Sigmoid colon (tissue), 7 donors: Measurements from ENCODE around the gene MESP1. TPM values are rescaled to one million over a fixed set of nuclear protein-coding genes. Genes with fewer than 3 reads are reported as not detected.

Experiments used
- DNase-seq: peaks from one replicate; pipeline ENCODE4 v3.0.0-alpha.2; 2019
- H3K27ac ChIP-seq, 4 donors: fragments of 200-600 bp; sonication (generic); one replicate each; pipeline ENCODE4 v1.5.1; 2016 to 2019; ENCODE audit warnings: mild to moderate bottlenecking in 1 of 4
- H3K27me3 ChIP-seq, 3 donors: fragments of 200-600 bp; sonication (generic); one replicate each; pipeline ENCODE4 v1.5.1; 2019; ENCODE audit warnings: mild to moderate bottlenecking in 1 of 3
- H3K36me3 ChIP-seq, 4 donors: fragments of 200-600 bp; sonication (generic); one replicate each; pipeline ENCODE4 v1.5.1; 2016 to 2019
- H3K4me1 ChIP-seq, 4 donors: fragments of 200-600 bp; sonication (generic); one replicate each; pipeline ENCODE4 v1.5.1; 2017 to 2019
- H3K4me3 ChIP-seq, 4 donors: fragments of 200-600 bp; sonication (generic); one replicate each; pipeline ENCODE4 v1.5.1; 2017 to 2019; ENCODE audit warnings: mild to moderate bottlenecking in 2 of 4, moderate library complexity in 1 of 4
- H3K9me3 ChIP-seq, 4 donors: fragments of 200-600 bp in 3 of 4; sonication (generic) in 3 of 4; one replicate each; pipeline versions ENCODE4 v1.5.1 to v1.6.1; 2013 to 2019
- EP300 ChIP-seq, 4 donors: sonication (generic); formaldehyde crosslinking; IDR thresholded peaks; one replicate each; pipeline ENCODE4 v1.6.1; 2017; ENCODE audit warnings: antibody characterized with exemption in 4 of 4
- POLR2A ChIP-seq, 2 donors: fragments of 450-650 bp; IDR thresholded peaks; one replicate each; pipeline ENCODE4 v1.6.1; 2016; ENCODE audit warnings: antibody characterized with exemption in 2 of 2, mild to moderate bottlenecking in 2 of 2, moderate library complexity in 2 of 2
- POLR2AphosphoS5 ChIP-seq, 4 donors: sonication (generic); formaldehyde crosslinking; IDR thresholded peaks; one replicate each; pipeline ENCODE4 v1.6.1; 2017; ENCODE audit warnings: antibody characterized with exemption in 4 of 4
- WGBS, 2 donors: extraction: QIAGEN DNeasy Blood & Tissue Kit; methylation state at CpG; one replicate each; pipeline ENCODE4 v1.1.7; 2013; 5-methylcytosine and 5-hydroxymethylcytosine counted together
- intact Hi-C: fragments of 100-400 bp; cut with DNase I; formaldehyde crosslinking; loops from one replicate; pipeline ENCODE4 v1.15.1; 2023
- polyA plus RNA-seq, 3 donors: library from polyadenylated mRNA; stranded (reverse); fragments of 200-250 nt; gene quantifications; one replicate each; pipeline ENCODE4 v1.2.3, GENCODE V29; 2013
- total RNA-seq, 4 donors: library from RNA; depleted of rRNA; stranded (reverse); fragments of >200 nt; gene quantifications; one replicate each; pipeline ENCODE4 v1.1.0, GENCODE V29; 2016
- TF ChIP-seq, protein P1 (sequence below), 4 experiments: fragments of 450-650 bp in 3 of 4; fragments of 200-600 bp in 1 of 4; IDR thresholded peaks; one replicate each; pipeline ENCODE4 v1.5.1; 2016 to 2019; ENCODE audit warnings: antibody characterized with exemption in 4 of 4, mild to moderate bottlenecking in 3 of 4, moderate library complexity in 2 of 4
- donor health status: healthy with polysubstance abuse.
- donor health status: Bipolar disorder and iron deficiency.
- donor health status: healthy.

Gene MESP1
- total and polyA plus RNA-seq, 7 donors = 2.7 to 10.2 (median 3.6) TPM

DNA sequence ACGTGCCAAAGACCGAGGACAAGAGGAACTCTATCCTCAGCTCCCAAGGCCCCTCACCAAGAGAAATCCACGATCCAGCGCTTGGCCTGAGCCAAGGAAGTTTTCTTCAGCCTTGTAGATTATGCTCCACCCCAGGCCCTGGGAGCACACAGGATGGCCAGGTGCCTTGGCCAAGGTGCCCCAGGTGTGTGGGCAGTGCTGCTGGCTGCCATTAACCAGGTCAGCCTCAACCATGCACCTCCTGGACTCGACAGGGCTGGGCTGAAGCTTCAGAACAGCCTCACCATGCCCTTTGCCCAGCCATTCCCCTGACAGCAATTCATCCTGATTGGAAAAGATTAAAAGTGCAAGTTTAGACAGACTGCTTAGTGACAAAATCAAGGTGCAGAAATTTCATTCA is 10.9 kb upstream of the MESP1 start:
- intact Hi-C loops = loop anchor here (2.0 to 10.0 kb wide), 3 partner anchors 73 to 310 kb away; no protein-coding TSS in a partner anchor
- no peak for DNase-seq
- no peaks in the 10 kb centered on the region for H3K36me3 ChIP-seq
- H3K27ac ChIP-seq = peak overlapping the region in 1 of 4 donors; percentile 61
- no peak for TF ChIP-seq POLR2AphosphoS5 (IDR thresholded peaks at IDR 0.05)
- no peak for TF ChIP-seq EP300 (IDR thresholded peaks at IDR 0.05)
- TF ChIP-seq, protein P1, sequence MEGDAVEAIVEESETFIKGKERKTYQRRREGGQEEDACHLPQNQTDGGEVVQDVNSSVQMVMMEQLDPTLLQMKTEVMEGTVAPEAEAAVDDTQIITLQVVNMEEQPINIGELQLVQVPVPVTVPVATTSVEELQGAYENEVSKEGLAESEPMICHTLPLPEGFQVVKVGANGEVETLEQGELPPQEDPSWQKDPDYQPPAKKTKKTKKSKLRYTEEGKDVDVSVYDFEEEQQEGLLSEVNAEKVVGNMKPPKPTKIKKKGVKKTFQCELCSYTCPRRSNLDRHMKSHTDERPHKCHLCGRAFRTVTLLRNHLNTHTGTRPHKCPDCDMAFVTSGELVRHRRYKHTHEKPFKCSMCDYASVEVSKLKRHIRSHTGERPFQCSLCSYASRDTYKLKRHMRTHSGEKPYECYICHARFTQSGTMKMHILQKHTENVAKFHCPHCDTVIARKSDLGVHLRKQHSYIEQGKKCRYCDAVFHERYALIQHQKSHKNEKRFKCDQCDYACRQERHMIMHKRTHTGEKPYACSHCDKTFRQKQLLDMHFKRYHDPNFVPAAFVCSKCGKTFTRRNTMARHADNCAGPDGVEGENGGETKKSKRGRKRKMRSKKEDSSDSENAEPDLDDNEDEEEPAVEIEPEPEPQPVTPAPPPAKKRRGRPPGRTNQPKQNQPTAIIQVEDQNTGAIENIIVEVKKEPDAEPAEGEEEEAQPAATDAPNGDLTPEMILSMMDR (IDR thresholded peaks at IDR 0.05) = no peak
- H3K4me1 ChIP-seq = peaks cover 0 to 14% (median 7%) of the 10 kb centered on the region in 4 donors
- H3K4me3 ChIP-seq = no peak overlapping the region
- H3K27me3 ChIP-seq = no peaks in the 10 kb centered on the region
- WGBS, 2 donors = 62 to 86% methylated on average over 5 of the region's 5 CpGs
- H3K9me3 ChIP-seq = no peaks in the 10 kb centered on the region

DNA sequence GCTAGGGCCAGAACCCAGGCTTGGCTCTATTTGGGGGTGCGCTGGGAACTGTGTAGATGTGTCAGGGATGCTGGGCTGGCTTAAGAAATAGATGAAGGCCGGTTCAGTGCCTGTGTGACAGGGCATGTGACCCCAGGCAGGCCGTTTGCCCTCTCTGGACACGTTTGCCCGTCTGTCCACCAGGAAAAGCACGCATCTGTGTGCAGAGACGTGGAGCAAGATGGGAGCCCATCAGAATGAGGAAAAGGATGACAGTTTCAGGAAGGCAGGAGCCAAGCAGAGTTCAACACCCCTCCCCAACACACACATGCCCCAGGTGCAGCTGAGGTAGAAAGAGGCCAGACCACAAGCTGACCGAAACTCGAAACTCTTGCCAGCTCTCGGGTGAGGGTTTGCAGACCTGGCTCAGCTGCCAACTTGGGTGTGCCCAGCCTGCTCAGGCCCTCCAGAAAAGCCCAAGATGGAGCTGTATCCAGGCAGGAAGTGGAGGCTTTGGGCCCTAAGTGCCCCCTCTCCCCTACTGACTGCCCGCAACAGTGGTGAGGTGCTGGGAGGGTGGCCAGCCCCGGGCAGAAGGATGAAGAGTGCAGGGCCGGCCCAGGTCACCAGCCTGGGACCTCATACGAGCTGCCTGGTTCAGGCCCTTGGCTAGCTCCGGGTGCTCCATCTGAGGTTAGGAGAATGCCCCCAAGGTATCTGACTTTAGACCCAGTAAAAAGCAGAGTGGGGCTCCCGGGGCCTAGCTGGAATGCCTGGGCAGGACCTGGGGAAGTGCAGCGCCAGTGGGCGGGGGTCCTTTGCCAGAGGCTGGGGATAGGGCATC is 10.2 kb upstream of the MESP1 start:
- Histone ChIP-seq H3K4me3 (no peak overlapping the region), H3K9me3 (no peaks in the 10 kb centered on the region), H3K36me3 (no peaks in the 10 kb centered on the region), H3K4me1 (peaks cover 0 to 14% (median 7%) of the 10 kb centered on the region in 4 donors), H3K27ac (peak overlapping the region in 3 of 4 donors; percentile 8 to 63 (median 61)), H3K27me3 (no peaks in the 10 kb centered on the region)
- no peak for DNase-seq
- TF ChIP-seq POLR2A (IDR thresholded peaks at IDR 0.05) (no peak), POLR2AphosphoS5 (IDR thresholded peaks at IDR 0.05) (no peak), EP300 (IDR thresholded peaks at IDR 0.05) (no peak)
- TF ChIP-seq, protein P1 (IDR thresholded peaks at IDR 0.05) = no peak
- WGBS, 2 donors = 61 to 72% methylated on average over 18 of the region's 18 CpGs
- intact Hi-C loops = loop anchor here (2.0 to 10.0 kb wide), 3 partner anchors 74 to 311 kb away; no protein-coding TSS in a partner anchor

DNA sequence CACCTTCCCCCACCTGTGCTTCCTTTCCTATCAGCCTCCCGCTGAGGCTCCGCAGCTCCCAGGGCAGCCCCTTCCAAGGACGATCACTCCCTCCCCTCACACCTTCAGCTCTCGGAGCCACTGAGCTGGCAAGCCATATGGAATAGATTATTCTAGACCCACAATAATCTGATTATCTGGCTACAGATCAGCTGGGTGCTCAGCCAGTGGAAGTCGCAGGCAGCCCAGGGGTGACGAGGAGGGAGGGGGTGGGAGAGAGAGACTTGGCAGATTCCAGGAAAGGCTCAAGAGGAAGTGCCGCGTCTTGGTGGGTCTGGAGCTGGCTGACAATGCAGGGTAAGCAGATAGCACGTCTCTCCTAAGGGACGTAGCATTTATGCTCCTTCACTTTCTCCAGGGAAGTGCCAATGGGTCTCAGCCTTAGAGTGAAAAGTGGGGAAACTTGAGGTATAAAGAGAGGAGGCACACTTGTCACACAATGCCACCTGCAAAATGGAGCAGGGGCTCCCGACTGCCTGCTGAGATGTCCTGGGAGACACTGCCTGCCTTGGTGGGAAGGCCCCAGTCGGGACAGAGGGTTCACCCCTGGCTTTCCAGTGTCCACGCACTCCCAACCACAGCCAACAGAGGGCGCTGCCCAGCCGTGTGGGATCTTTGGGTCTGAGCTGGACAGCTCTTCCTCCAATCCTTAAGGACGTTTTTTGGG is 9.4 kb upstream of the MESP1 start:
- H3K4me1 ChIP-seq = peaks cover 0 to 14% (median 7%) of the 10 kb centered on the region in 4 donors
- intact Hi-C loops = loop anchor here (2.0 to 10.0 kb wide), 3 partner anchors 74 to 312 kb away; no protein-coding TSS in a partner anchor
- peak overlapping the region in 3 of 4 donors; percentile 8 to 63 (median 61) for H3K27ac ChIP-seq
- TF ChIP-seq, protein P1 (IDR thresholded peaks at IDR 0.05) = peak; percentile 75 to 95 (median 92)
- no peak for TF ChIP-seq POLR2A (IDR thresholded peaks at IDR 0.05)
- no peaks in the 10 kb centered on the region for H3K27me3 ChIP-seq
- WGBS, 2 donors = 42 to 45% methylated on average over 16 of the region's 16 CpGs
- peak; percentile 83 for DNase-seq
- H3K36me3 ChIP-seq = no peaks in the 10 kb centered on the region
- no peaks in the 10 kb centered on the region for H3K9me3 ChIP-seq
- H3K4me3 ChIP-seq = no peak overlapping the region

DNA sequence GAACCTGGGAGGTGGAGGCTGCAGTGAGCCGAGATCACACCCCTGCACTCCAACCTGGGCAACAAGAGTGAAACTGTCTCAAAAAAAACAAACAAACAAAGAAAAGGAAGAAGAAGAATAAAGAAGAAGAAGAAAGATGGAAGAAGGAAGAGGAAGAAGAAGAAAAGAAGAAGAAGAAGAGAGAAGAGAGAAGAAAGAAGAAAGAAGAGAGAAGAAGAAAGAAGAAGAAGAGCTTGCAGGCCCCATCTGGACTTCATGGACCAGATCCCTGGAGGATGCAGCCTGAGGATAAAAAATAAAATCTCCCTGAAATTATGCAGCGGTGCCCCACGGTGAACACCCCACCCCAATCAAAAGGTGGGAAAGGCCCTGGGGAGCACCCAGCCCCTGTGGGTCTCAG is 8.8 kb upstream of the MESP1 start:
- intact Hi-C loops = loop anchor here (2.0 to 10.0 kb wide), 3 partner anchors 75 to 312 kb away; no protein-coding TSS in a partner anchor
- Histone ChIP-seq H3K27me3 (no peaks in the 10 kb centered on the region), H3K36me3 (no peaks in the 10 kb centered on the region), H3K4me3 (no peak overlapping the region), H3K27ac (no peak overlapping the region), H3K9me3 (no peaks in the 10 kb centered on the region), H3K4me1 (peaks cover 0 to 14% (median 7%) of the 10 kb centered on the region in 4 donors)
- DNase-seq = no peak
- 93 to 94% methylated on average over 3 of the region's 3 CpGs for WGBS, 2 donors
- TF ChIP-seq POLR2AphosphoS5 (IDR thresholded peaks at IDR 0.05) (no peak), POLR2A (IDR thresholded peaks at IDR 0.05) (no peak), EP300 (IDR thresholded peaks at IDR 0.05) (no peak)
- TF ChIP-seq, protein P1 (IDR thresholded peaks at IDR 0.05) = no peak
